Measurements from ENCODE around the gene SLF1. TPM values are rescaled to one million over a fixed set of nuclear protein-coding genes. Genes with fewer than 3 reads are reported as not detected.

Gene SLF1
- total and polyA plus RNA-seq, 2 of the 8 experiments (the other 6 are each of a cell fraction or from before 2014, with no cell fraction given), result 4.8 to 15.7 TPM

GRCh38 chr5:94700592-94700991, 82.1 kb downstream of the SLF1 start:
- no peak overlapping the region for H3K9ac ChIP-seq (replicated peaks in 1 of 4; ENCODE audit: extremely low read depth in 1 of 4, low read depth in 3 of 4, low read length in 3 of 4)
- H2BK12ac ChIP-seq (ENCODE audit: low read depth, low read length), result no peak overlapping the region
- POLR2A ChIA-PET (ENCODE audit: partially characterized antibody), result interaction anchor here (1.4 kb wide), 1 partner anchor 10 kb away, joined by 3 read pairs; no protein-coding TSS in a partner anchor
- no peak overlapping the region for H2BK20ac ChIP-seq (ENCODE audit: low read length)
- no peak overlapping the region for H2BK120ac ChIP-seq (replicated peaks; ENCODE audit: low read depth, low read length)
- no peak overlapping the region for H3K56ac ChIP-seq (replicated peaks; ENCODE audit: insufficient read length, low read depth, low read length)
- DNase-seq (ENCODE audit: low read depth in 1 of 2, low spot score in 2 of 2) (no peak), FAIRE-seq (no peak)
- no peak overlapping the region for H3K4me3 ChIP-seq (ENCODE audit: extremely low read depth in 1 of 4, insufficient read depth in 2 of 4, low read depth in 3 of 4, low read length in 4 of 4)
- no peak overlapping the region for H3K4ac ChIP-seq (replicated peaks; ENCODE audit: insufficient read length, low read depth, low read length)
- no peak overlapping the region for H3K23ac ChIP-seq (ENCODE audit: insufficient read length)
- H2AK5ac ChIP-seq (ENCODE audit: low read depth, low read length), result no peak overlapping the region
- H4K91ac ChIP-seq (replicated peaks; ENCODE audit: insufficient read length, low read length), result no peak overlapping the region
- H3K27me3 ChIP-seq (replicated peaks in 1 of 4; ENCODE audit: control insufficient read depth in 3 of 4, extremely low read depth in 1 of 4, insufficient read depth in 3 of 4, low read length in 3 of 4), result no peaks in the 10 kb centered on the region
- H2BK15ac ChIP-seq (ENCODE audit: low read length), result no peak overlapping the region
- no peak overlapping the region for H3K4me2 ChIP-seq (ENCODE audit: insufficient read depth in 1 of 2, low read depth in 2 of 2, low read length in 2 of 2)
- no peak overlapping the region for H3K18ac ChIP-seq (ENCODE audit: extremely low read depth, low read length)
- no peaks in the 10 kb centered on the region for H3K79me1 ChIP-seq (ENCODE audit: low read depth, low read length)
- no peaks in the 10 kb centered on the region for H3K4me1 ChIP-seq (replicated peaks in 1 of 4; ENCODE audit: control insufficient read depth in 3 of 4, insufficient read depth in 4 of 4, low read length in 3 of 4)
- H2BK5ac ChIP-seq (ENCODE audit: low read depth, low read length), result no peak overlapping the region
- no peak overlapping the region for H3K14ac ChIP-seq (ENCODE audit: insufficient read length)
- no peak overlapping the region for H3K27ac ChIP-seq (ENCODE audit: low read depth, low read length)
- WGBS, 2 experiments (ENCODE audit: extremely low coverage in 1 of 2, insufficient coverage in 1 of 2, insufficient read length in 1 of 2, insufficient replicate concordance in 2 of 2, low coverage in 1 of 2, low lambda C conversion rate in 2 of 2, missing lambda C conversion rate in 1 of 2), result 100% methylated on average over 1 of the region's 1 CpG; no CpG with 5 or more reads in 1 of the 2 experiments
- H2AFZ ChIP-seq (ENCODE audit: low read length), result no peak overlapping the region
- CTCF ChIA-PET (ENCODE audit: partially characterized antibody), result no interaction called here
- 0 out of 4 replicates have a peak, but pooled peaks cover 0 to 2% of the 10 kb centered on the region in 2 experiments for H3K9me3 ChIP-seq (ENCODE audit: insufficient read depth in 2 of 2, low read depth in 1 of 2, low read length in 1 of 2)
- H3K79me2 ChIP-seq (ENCODE audit: control insufficient read depth in 1 of 2, insufficient read depth in 2 of 2, low read length in 2 of 2), result no peaks in the 10 kb centered on the region
- no peaks in the 10 kb centered on the region for H4K20me1 ChIP-seq (replicated peaks in 1 of 2; ENCODE audit: control insufficient read depth in 1 of 2, insufficient read depth in 2 of 2, low read length in 2 of 2)
- peaks cover 0 to 11% (median 3%) of the 10 kb centered on the region in 4 experiments; a peak in 2 of 8 replicates for H3K36me3 ChIP-seq (ENCODE audit: control insufficient read depth in 2 of 4, insufficient read depth in 4 of 4, low read length in 3 of 4)
- no peak overlapping the region for H4K5ac ChIP-seq (ENCODE audit: insufficient read length, low read depth, low read length)
- no peaks in the 10 kb centered on the region for H3K23me2 ChIP-seq (ENCODE audit: low read depth, low read length)
- no peak overlapping the region for H4K8ac ChIP-seq (ENCODE audit: extremely low read depth, insufficient read depth, low read length)
- TF ChIP-seq EP300 (IDR thresholded peaks at IDR 0.05; ENCODE audit: borderline replicate concordance in 1 of 2, low read depth in 2 of 2, low read length in 2 of 2), result no peak
- no peak for TF ChIP-seq SIN3A (conservative IDR thresholded peaks at IDR 0.05 in 1 of 2, IDR thresholded peaks at IDR 0.05 in 1 of 2; ENCODE audit: low read depth in 1 of 2, low read length in 2 of 2)
- TF ChIP-seq GTF2F1 (IDR thresholded peaks at IDR 0.05; ENCODE audit: borderline replicate concordance, low read depth, low read length), result no peak
- TF ChIP-seq TAF7 (optimal IDR thresholded peaks at IDR 0.05; ENCODE audit: borderline replicate concordance, low read depth, low read length), result no peak
- TF ChIP-seq FOSL1 (IDR thresholded peaks at IDR 0.05; ENCODE audit: insufficient read depth, low read depth, low read length), result no peak
- TF ChIP-seq, protein P1, sequence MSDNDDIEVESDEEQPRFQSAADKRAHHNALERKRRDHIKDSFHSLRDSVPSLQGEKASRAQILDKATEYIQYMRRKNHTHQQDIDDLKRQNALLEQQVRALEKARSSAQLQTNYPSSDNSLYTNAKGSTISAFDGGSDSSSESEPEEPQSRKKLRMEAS (IDR thresholded peaks at IDR 0.05), result no peak
- no peak for TF ChIP-seq RNF2 (IDR thresholded peaks at IDR 0.05; ENCODE audit: borderline replicate concordance, low read depth, low read length, missing control alignments, poor library complexity, severe bottlenecking)
- TF ChIP-seq MAFK (IDR thresholded peaks at IDR 0.05; ENCODE audit: low read depth, low read length), result no peak
- TF ChIP-seq BACH1 (IDR thresholded peaks at IDR 0.05; ENCODE audit: low read length), result no peak
- no peak for TF ChIP-seq ASH2L (IDR thresholded peaks at IDR 0.05; ENCODE audit: low read length)
- no peak for TF ChIP-seq YY1 (IDR thresholded peaks at IDR 0.05; ENCODE audit: low read depth, low read length)
- TF ChIP-seq RBBP5 (IDR thresholded peaks at IDR 0.05; ENCODE audit: borderline replicate concordance, low read depth, low read length), result no peak
- no peak for TF ChIP-seq JUN (IDR thresholded peaks at IDR 0.05; ENCODE audit: low read depth, low read length)
- TF ChIP-seq TAF1 (IDR thresholded peaks at IDR 0.05; ENCODE audit: low read depth, low read length), result no peak
